ENCODE results near the gene CD99L2. TPM values are rescaled to one million over a fixed set of nuclear protein-coding genes. Genes with fewer than 3 reads are reported as not detected.

Gene CD99L2
- total RNA-seq, 1 donor from 2014 or later: 12.0 TPM

- H3K4me1 Mint-ChIP-seq (ENCODE audit: low read depth): no peaks in the 10 kb centered on the region
- H3K27me3 Mint-ChIP-seq (ENCODE audit: low read depth): no peaks in the 10 kb centered on the region
- peaks cover 12% of the 10 kb centered on the region for H3K36me3 Mint-ChIP-seq (ENCODE audit: low read depth)
- no peaks in the 10 kb centered on the region for H3K9me3 Mint-ChIP-seq
- no peak overlapping the region for H3K4me3 Mint-ChIP-seq (ENCODE audit: low read depth)
- intact Hi-C loops (cut with micrococcal nuclease): no loop called here
- no peak overlapping the region for H3K27ac Mint-ChIP-seq
- no peak for DNase-seq (ENCODE audit: low spot score)
Measured at GRCh38 chrX:150762258-150763165, 136.0 kb downstream of the CD99L2 start.

GRCh38 chrX:150761819-150762216, 136.7 kb downstream of the CD99L2 start:
- H3K36me3 Mint-ChIP-seq (ENCODE audit: low read depth): peaks cover 19% of the 10 kb centered on the region
- H3K4me1 Mint-ChIP-seq (ENCODE audit: low read depth): no peaks in the 10 kb centered on the region
- no peaks in the 10 kb centered on the region for H3K9me3 Mint-ChIP-seq
- intact Hi-C loops (cut with micrococcal nuclease): no loop called here
- no peak for DNase-seq (ENCODE audit: low spot score)
- no peaks in the 10 kb centered on the region for H3K27me3 Mint-ChIP-seq (ENCODE audit: low read depth)
- H3K27ac Mint-ChIP-seq: no peak overlapping the region
- H3K4me3 Mint-ChIP-seq (ENCODE audit: low read depth): no peak overlapping the region

GRCh38 chrX:150761176-150761818, 137.2 kb downstream of the CD99L2 start:
- Mint-ChIP-seq H3K27me3 (ENCODE audit: low read depth) (no peaks in the 10 kb centered on the region), H3K27ac (no peak overlapping the region), H3K4me3 (ENCODE audit: low read depth) (no peak overlapping the region), H3K4me1 (ENCODE audit: low read depth) (no peaks in the 10 kb centered on the region), H3K36me3 (ENCODE audit: low read depth) (peaks cover 19% of the 10 kb centered on the region), H3K9me3 (no peaks in the 10 kb centered on the region)
- DNase-seq (ENCODE audit: low spot score): no peak
- intact Hi-C loops (cut with micrococcal nuclease): no loop called here

GRCh38 chrX:150759568-150760416, 138.7 kb downstream of the CD99L2 start:
- Mint-ChIP-seq H3K4me3 (ENCODE audit: low read depth) (no peak overlapping the region), H3K4me1 (ENCODE audit: low read depth) (no peaks in the 10 kb centered on the region), H3K27me3 (ENCODE audit: low read depth) (no peaks in the 10 kb centered on the region), H3K9me3 (no peaks in the 10 kb centered on the region), H3K36me3 (ENCODE audit: low read depth) (peaks cover 26% of the 10 kb centered on the region), H3K27ac (no peak overlapping the region)
- no peak for DNase-seq (ENCODE audit: low spot score)
- intact Hi-C loops (cut with micrococcal nuclease): no loop called here

GRCh38 chrX:150757371-150757770, 141.1 kb downstream of the CD99L2 start:
- H3K9me3 Mint-ChIP-seq: no peaks in the 10 kb centered on the region

GRCh38 chrX:150753968-150754367, 144.5 kb downstream of the CD99L2 start:
- intact Hi-C loops (cut with micrococcal nuclease): no loop called here

More at GRCh38 chrX:150757371-150757770, 141.1 kb downstream of the CD99L2 start:
- H3K36me3 Mint-ChIP-seq (ENCODE audit: low read depth): peaks cover 41% of the 10 kb centered on the region
- H3K4me1 Mint-ChIP-seq (ENCODE audit: low read depth): no peaks in the 10 kb centered on the region
- no peak overlapping the region for H3K27ac Mint-ChIP-seq
- DNase-seq (ENCODE audit: low spot score): no peak
- H3K4me3 Mint-ChIP-seq (ENCODE audit: low read depth): no peak overlapping the region
- no peaks in the 10 kb centered on the region for H3K27me3 Mint-ChIP-seq (ENCODE audit: low read depth)
- intact Hi-C loops (cut with micrococcal nuclease): no loop called here

GRCh38 chrX:150753357-150753756, 145.1 kb downstream of the CD99L2 start:
- peaks cover 48% of the 10 kb centered on the region for H3K36me3 Mint-ChIP-seq (ENCODE audit: low read depth)
- H3K9me3 Mint-ChIP-seq: no peaks in the 10 kb centered on the region
- H3K4me1 Mint-ChIP-seq (ENCODE audit: low read depth): no peaks in the 10 kb centered on the region

More at GRCh38 chrX:150753968-150754367, 144.5 kb downstream of the CD99L2 start:
- Mint-ChIP-seq H3K4me1 (ENCODE audit: low read depth) (no peaks in the 10 kb centered on the region), H3K36me3 (ENCODE audit: low read depth) (peaks cover 52% of the 10 kb centered on the region), H3K27me3 (ENCODE audit: low read depth) (no peaks in the 10 kb centered on the region), H3K9me3 (no peaks in the 10 kb centered on the region), H3K4me3 (ENCODE audit: low read depth) (no peak overlapping the region), H3K27ac (no peak overlapping the region)
- DNase-seq (ENCODE audit: low spot score): no peak

GRCh38 chrX:150752124-150752523, 146.3 kb downstream of the CD99L2 start:
- no peaks in the 10 kb centered on the region for H3K9me3 Mint-ChIP-seq
- no peak overlapping the region for H3K27ac Mint-ChIP-seq
- H3K36me3 Mint-ChIP-seq (ENCODE audit: low read depth): peaks cover 42% of the 10 kb centered on the region
- intact Hi-C loops (cut with micrococcal nuclease): no loop called here
- no peaks in the 10 kb centered on the region for H3K27me3 Mint-ChIP-seq (ENCODE audit: low read depth)
- H3K4me3 Mint-ChIP-seq (ENCODE audit: low read depth): no peak overlapping the region
- DNase-seq (ENCODE audit: low spot score): no peak
- no peaks in the 10 kb centered on the region for H3K4me1 Mint-ChIP-seq (ENCODE audit: low read depth)

More at GRCh38 chrX:150753357-150753756, 145.1 kb downstream of the CD99L2 start:
- H3K27ac Mint-ChIP-seq: no peak overlapping the region
- no peaks in the 10 kb centered on the region for H3K27me3 Mint-ChIP-seq (ENCODE audit: low read depth)
- intact Hi-C loops (cut with micrococcal nuclease): no loop called here
- no peak overlapping the region for H3K4me3 Mint-ChIP-seq (ENCODE audit: low read depth)
- no peak for DNase-seq (ENCODE audit: low spot score)

- H3K4me1 Mint-ChIP-seq (ENCODE audit: low read depth): peaks cover 15% of the 10 kb centered on the region
- intact Hi-C loops (cut with micrococcal nuclease): no loop called here
- no peak for DNase-seq (ENCODE audit: low spot score)
- peak overlapping the region; percentile 38 for H3K27ac Mint-ChIP-seq
- no peak overlapping the region for H3K4me3 Mint-ChIP-seq (ENCODE audit: low read depth)
- H3K9me3 Mint-ChIP-seq: no peaks in the 10 kb centered on the region
- H3K36me3 Mint-ChIP-seq (ENCODE audit: low read depth): peaks cover 81% of the 10 kb centered on the region
- H3K27me3 Mint-ChIP-seq (ENCODE audit: low read depth): no peaks in the 10 kb centered on the region
Measured at GRCh38 chrX:150736475-150736874, 162.0 kb downstream of the CD99L2 start.

- Mint-ChIP-seq H3K27me3 (ENCODE audit: low read depth) (no peaks in the 10 kb centered on the region), H3K36me3 (ENCODE audit: low read depth) (peaks cover 64% of the 10 kb centered on the region), H3K9me3 (no peaks in the 10 kb centered on the region), H3K27ac (peak overlapping the region; percentile 33), H3K4me3 (ENCODE audit: low read depth) (no peak overlapping the region), H3K4me1 (ENCODE audit: low read depth) (peaks cover 18% of the 10 kb centered on the region)
- no peak for DNase-seq (ENCODE audit: low spot score)
- intact Hi-C loops (cut with micrococcal nuclease): no loop called here
Measured at GRCh38 chrX:150731795-150732194, 166.7 kb downstream of the CD99L2 start.

- no peak overlapping the region for H3K27ac Mint-ChIP-seq
- intact Hi-C loops (cut with micrococcal nuclease): no loop called here
- H3K27me3 Mint-ChIP-seq (ENCODE audit: low read depth): no peaks in the 10 kb centered on the region
- no peak overlapping the region for H3K4me3 Mint-ChIP-seq (ENCODE audit: low read depth)
- H3K36me3 Mint-ChIP-seq (ENCODE audit: low read depth): peaks cover 58% of the 10 kb centered on the region
- H3K4me1 Mint-ChIP-seq (ENCODE audit: low read depth): peaks cover 11% of the 10 kb centered on the region
- DNase-seq (ENCODE audit: low spot score): no peak
- H3K9me3 Mint-ChIP-seq: no peaks in the 10 kb centered on the region
Measured at GRCh38 chrX:150730719-150731118, 167.7 kb downstream of the CD99L2 start.

GRCh38 chrX:150729956-150730355, 168.5 kb downstream of the CD99L2 start:
- Mint-ChIP-seq H3K9me3 (no peaks in the 10 kb centered on the region), H3K27me3 (ENCODE audit: low read depth) (no peaks in the 10 kb centered on the region), H3K4me3 (ENCODE audit: low read depth) (no peak overlapping the region), H3K4me1 (ENCODE audit: low read depth) (peaks cover 10% of the 10 kb centered on the region), H3K36me3 (ENCODE audit: low read depth) (peaks cover 54% of the 10 kb centered on the region), H3K27ac (no peak overlapping the region)
- DNase-seq (ENCODE audit: low spot score): no peak
- intact Hi-C loops (cut with micrococcal nuclease): no loop called here
